ENCODE results near the gene CST1. TPM values are rescaled to one million over a fixed set of nuclear protein-coding genes. Genes with fewer than 3 reads are reported as not detected.
"Not testable (repeated sequence)": the region's sequence is repeated elsewhere in the genome, so short reads cannot be mapped to it uniquely, and the experiment has no call there.

Gene CST1
- total RNA-seq, 4 donors from 2014 or later: 6.8 TPM; not detected in 3

DNA sequence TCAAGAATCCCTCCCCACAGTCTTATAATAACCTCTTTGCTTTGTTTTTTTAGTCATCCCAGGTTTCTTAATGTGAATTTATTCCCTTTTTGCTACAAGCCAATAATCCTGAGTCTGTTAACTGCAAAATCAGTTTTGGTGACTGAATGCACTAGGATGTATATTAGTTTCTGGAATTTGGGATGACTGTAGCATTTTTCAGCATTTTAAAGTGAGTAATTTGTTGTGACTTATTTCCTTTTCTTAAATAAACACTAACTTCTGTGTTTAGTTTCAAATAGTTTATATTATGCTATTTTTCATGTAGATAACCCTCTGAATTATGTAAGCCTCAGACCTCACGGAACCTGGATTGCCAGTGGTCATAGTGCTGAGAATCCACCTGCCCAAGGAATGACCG, 5.5 kb downstream of the CST1 start:
- H3K4me3 ChIP-seq (ENCODE audit: low read depth, poor library complexity, severe bottlenecking): no peak overlapping the region
- intact Hi-C loops (cut with DNase I; ENCODE audit: low total_unique reads): no loop called here
- DNase-seq (ENCODE audit: low spot score in 2 of 2): no peak
- 93 to 94% methylated on average over 2 of the region's 2 CpGs for WGBS, 2 donors
- TF ChIP-seq, protein P1, sequence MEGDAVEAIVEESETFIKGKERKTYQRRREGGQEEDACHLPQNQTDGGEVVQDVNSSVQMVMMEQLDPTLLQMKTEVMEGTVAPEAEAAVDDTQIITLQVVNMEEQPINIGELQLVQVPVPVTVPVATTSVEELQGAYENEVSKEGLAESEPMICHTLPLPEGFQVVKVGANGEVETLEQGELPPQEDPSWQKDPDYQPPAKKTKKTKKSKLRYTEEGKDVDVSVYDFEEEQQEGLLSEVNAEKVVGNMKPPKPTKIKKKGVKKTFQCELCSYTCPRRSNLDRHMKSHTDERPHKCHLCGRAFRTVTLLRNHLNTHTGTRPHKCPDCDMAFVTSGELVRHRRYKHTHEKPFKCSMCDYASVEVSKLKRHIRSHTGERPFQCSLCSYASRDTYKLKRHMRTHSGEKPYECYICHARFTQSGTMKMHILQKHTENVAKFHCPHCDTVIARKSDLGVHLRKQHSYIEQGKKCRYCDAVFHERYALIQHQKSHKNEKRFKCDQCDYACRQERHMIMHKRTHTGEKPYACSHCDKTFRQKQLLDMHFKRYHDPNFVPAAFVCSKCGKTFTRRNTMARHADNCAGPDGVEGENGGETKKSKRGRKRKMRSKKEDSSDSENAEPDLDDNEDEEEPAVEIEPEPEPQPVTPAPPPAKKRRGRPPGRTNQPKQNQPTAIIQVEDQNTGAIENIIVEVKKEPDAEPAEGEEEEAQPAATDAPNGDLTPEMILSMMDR (IDR thresholded peaks at IDR 0.05): no peak
- no peak for TF ChIP-seq POLR2A (IDR thresholded peaks at IDR 0.05)

DNA sequence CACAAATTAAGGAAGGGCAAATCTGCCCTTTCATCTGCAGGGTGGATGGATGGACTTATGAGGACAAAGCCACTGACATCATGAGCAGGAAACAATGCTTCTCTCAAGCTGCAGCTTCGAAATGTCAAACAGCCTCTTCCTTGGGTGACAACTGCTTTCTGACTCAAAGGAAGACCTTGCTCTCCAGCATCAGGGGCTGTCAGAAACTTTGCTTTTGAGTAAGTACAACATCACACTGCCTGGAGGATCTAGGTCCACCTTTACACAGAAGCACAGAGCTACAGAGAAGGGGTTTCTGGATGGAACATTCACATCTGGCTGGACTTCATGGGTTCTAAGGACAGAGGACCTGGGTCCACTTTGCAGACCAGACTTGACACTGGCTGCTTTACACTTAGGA, 5.9 kb downstream of the CST1 start:
- 65 to 74% methylated on average over 1 of the region's 1 CpG for WGBS, 2 donors

DNA sequence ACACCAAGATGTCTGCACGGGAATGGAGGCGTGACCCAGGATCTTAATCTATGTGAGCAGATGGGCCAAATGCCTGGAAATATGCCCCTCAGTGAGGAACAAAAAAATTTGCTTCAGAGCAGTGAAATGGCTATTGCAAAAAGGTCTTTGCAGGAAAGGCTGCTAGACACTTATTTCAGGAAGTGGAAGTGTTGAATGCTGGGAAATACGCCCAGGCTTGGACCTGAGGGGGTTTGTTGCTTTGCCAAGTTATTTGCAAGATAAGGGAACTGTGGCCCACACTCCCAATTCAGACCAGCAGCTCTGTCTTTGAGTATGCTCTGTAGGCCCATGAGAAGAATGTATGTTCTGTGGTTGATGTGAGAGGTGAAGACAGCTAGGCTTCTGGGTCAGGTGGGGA, 15.3 kb downstream of the CST1 start:
- 53 to 58% methylated on average over 3 of the region's 3 CpGs for WGBS, 2 donors
- H3K4me3 ChIP-seq (ENCODE audit: low read depth, poor library complexity, severe bottlenecking); DNase-seq (ENCODE audit: low spot score in 2 of 2); intact Hi-C loops (cut with DNase I; ENCODE audit: low total_unique reads): not testable (repeated sequence)

More for the DNA sequence above, 5.9 kb downstream of the CST1 start:
- intact Hi-C loops (cut with DNase I; ENCODE audit: low total_unique reads): no loop called here
- no peak for DNase-seq (ENCODE audit: low spot score in 2 of 2)
- H3K4me3 ChIP-seq (ENCODE audit: low read depth, poor library complexity, severe bottlenecking): no peak overlapping the region
- TF ChIP-seq POLR2A (IDR thresholded peaks at IDR 0.05): no peak
- TF ChIP-seq, protein P1 (IDR thresholded peaks at IDR 0.05): no peak

DNA sequence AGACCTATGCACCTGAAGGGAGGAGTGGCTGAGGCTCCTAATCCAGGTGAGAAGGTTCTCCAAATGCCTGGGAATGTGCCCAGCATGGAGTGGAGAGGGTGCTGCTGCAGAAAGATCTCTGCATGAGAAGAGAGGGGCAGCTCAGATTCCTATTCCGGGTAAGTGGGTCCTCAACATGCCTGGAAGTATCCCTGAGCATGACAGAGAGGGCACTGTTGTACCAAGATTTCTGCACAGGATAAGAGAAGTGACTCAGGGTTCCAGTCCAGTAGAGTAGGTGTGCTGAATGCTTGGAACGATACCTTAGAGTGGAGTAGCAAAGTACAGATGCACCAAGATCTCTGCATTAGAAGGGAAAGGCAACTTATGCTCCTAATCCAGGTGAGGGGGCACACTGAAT, 15.8 kb downstream of the CST1 start:
- H3K4me3 ChIP-seq (ENCODE audit: low read depth, poor library complexity, severe bottlenecking); intact Hi-C loops (cut with DNase I; ENCODE audit: low total_unique reads); DNase-seq (ENCODE audit: low spot score in 2 of 2): not testable (repeated sequence)
- WGBS, 2 donors: 81 to 91% methylated on average over 2 of the region's 2 CpGs

DNA sequence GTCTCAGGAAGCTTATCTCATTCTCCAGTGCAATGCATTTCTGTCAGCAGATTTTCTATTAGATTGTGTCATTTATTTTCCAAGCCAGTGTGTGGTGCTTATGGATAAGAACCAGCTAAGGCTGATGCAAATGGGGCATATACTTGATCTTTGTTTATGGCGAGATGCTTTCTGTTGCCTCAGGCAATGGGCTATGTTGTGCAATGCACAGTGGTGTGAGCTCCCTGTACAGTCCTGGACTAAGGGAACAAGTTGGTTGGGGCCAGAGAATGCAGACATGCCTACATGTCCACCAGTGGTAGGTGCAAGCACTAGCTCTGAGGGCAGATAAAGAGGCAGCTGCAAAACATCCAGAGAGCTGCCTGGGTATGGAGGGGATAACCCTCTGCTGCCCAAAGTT, 16.3 kb downstream of the CST1 start:
- DNase-seq (ENCODE audit: low spot score in 2 of 2); intact Hi-C loops (cut with DNase I; ENCODE audit: low total_unique reads); H3K4me3 ChIP-seq (ENCODE audit: low read depth, poor library complexity, severe bottlenecking): not testable (repeated sequence)
- WGBS, 2 donors: 40 to 64% methylated on average over 1 of the region's 1 CpG

DNA sequence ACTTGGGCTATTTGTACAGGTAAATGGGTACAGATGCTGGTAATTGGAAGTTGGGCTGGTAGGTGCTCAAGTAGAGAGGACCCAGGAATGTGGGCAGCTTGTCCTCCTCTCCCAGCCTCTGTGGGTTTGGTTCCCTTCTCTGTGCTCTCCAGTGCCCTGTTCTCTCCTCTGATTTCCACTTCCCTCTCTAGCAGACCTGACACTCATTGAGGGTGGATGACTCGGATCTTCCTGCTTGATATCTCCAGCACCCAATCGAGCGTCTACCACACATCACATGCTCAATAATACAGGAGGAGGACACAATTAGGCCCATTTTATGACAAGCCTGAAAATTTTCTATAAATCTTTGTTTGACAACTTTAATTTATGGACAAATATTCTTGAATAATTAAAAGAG, 23.7 kb downstream of the CST1 start:
- intact Hi-C loops (cut with DNase I; ENCODE audit: low total_unique reads): no loop called here
- DNase-seq (ENCODE audit: low spot score in 2 of 2): no peak
- WGBS, 2 donors: 82 to 83% methylated on average over 3 of the region's 3 CpGs
- TF ChIP-seq POLR2A (IDR thresholded peaks at IDR 0.05): no peak
- TF ChIP-seq, protein P1 (IDR thresholded peaks at IDR 0.05): no peak
- H3K4me3 ChIP-seq (ENCODE audit: low read depth, poor library complexity, severe bottlenecking): no peak overlapping the region

DNA sequence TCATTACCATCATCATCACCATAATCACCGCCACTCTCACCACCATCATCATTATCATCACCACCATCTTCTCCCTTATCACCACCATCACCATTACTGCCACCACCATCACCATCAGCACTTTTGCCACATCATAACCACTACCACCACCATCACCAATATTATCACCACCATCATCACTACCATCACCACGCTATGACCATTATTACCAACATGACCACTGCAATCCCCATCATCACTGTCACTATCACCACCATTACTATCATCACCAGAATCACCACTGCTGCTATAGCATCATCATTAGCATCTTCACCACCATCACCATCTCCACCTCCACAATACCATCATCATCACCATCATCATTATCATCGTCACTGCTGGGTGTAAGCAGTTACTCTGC, 25.6 kb downstream of the CST1 start:
- WGBS, 2 donors: 86 to 94% methylated on average over 3 of the region's 3 CpGs
- intact Hi-C loops (cut with DNase I; ENCODE audit: low total_unique reads): no loop called here
- no peak for DNase-seq (ENCODE audit: low spot score in 2 of 2)
- no peak for TF ChIP-seq POLR2A (IDR thresholded peaks at IDR 0.05)
- TF ChIP-seq, protein P1 (IDR thresholded peaks at IDR 0.05): peak in 1 of 3 donors; percentile 36
- H3K4me3 ChIP-seq (ENCODE audit: low read depth, poor library complexity, severe bottlenecking): no peak overlapping the region

DNA sequence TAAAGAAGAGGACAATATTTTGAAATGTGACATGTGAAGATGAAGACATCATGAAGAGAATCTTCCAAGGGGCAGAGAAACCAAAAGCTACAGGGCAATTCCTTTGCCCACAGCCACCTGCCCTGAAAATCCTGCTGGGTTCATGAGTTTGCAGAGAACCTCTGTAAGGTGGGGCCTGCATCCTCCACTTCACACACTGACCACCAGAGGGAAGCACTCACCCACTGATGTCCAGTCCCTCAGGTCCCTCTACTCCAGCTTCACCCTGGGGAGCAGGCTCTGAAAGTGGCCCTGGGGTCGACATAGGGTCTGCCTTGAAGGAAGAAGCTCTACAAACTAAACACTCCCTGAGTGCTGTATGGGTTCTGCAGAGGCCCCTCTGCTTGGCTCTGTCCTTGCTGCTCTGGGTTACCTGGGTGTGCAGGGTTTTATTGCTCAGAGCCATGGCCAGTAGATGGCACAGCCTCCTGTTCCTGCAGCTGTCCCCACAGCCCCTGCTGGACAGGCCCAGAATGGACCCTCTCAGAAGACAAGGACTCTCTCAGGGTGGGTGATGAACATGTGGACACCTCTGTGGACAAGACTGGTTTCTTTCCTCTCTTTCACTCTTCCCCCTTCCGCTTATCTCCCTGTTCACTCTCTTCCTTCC, 27.0 kb downstream of the CST1 start:
- H3K4me3 ChIP-seq (ENCODE audit: low read depth, poor library complexity, severe bottlenecking); intact Hi-C loops (cut with DNase I; ENCODE audit: low total_unique reads): not testable (repeated sequence)
- DNase-seq (ENCODE audit: low spot score in 2 of 2): peak in 1 of 2 donors; percentile 17
- WGBS, 2 donors: 55 to 68% methylated on average over 2 of the region's 2 CpGs

DNA sequence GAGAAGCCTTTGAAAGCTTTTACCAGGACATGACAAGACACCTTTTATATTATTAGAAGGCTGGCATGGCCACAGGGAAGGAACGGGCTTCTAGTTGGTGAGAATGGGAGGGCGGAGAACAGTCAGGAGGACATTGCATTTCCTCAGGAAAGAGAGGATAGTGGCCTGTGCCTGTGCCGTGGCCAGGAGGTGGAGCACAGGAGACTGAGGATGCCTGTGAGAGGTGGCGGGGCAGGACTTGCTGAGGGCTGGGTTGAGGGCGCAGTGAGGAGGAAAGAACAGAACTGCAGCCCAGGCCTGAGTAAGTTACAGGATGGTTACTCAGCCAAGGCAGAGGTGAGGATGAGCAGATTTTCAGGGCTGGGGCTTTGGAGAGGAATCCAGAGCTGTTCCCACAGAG, 27.9 kb downstream of the CST1 start:
- DNase-seq (ENCODE audit: low spot score in 2 of 2); intact Hi-C loops (cut with DNase I; ENCODE audit: low total_unique reads); H3K4me3 ChIP-seq (ENCODE audit: low read depth, poor library complexity, severe bottlenecking): not testable (repeated sequence)
- WGBS, 2 donors: 69 to 72% methylated on average over 5 of the region's 5 CpGs

Measured in lower leg skin (tissue), 4 donors.